Activated CD4-positive, alpha-beta memory T cell treated with anti-CD3 and anti-CD28 coated beads, Interleukin-2, amount 10 ng/mL, durations not matched to agents 7 days and 5 days (primary cell): ENCODE results near the gene RNF13. TPM values are rescaled to one million over a fixed set of nuclear protein-coding genes. Genes with fewer than 3 reads are reported as not detected.

Experiments used
- CTCF ChIA-PET: fragments of 350-600 bp; sonication (Branson Sonifier 250); formaldehyde crosslinking; loops from one replicate; lab custom pipeline; 2021; ENCODE audit warnings: antibody characterized with exemption, inconsistent platforms; lab: Charles Lee
- POLR2A ChIA-PET: fragments of 350-600 bp; sonication (Branson Sonifier 250); formaldehyde crosslinking; loops from one replicate; lab custom pipeline; 2021; ENCODE audit warnings: antibody characterized with exemption; lab: Charles Lee
- DNase-seq: peaks from one replicate; pipeline ENCODE4 v3.0.0-alpha.2; 2020
- H3K27ac Mint-ChIP-seq: one replicate; pipeline ENCODE4 v1.8.0; 2021; ENCODE audit warnings: mild to moderate bottlenecking, mixed read lengths
- H3K27me3 Mint-ChIP-seq: one replicate; pipeline ENCODE4 v1.8.0; 2021; ENCODE audit warnings: mixed read lengths
- H3K36me3 Mint-ChIP-seq: one replicate; pipeline ENCODE4 v1.8.0; 2021; ENCODE audit warnings: low read depth, mixed read lengths
- H3K4me1 Mint-ChIP-seq: one replicate; pipeline ENCODE4 v1.8.0; 2021; ENCODE audit warnings: mixed read lengths
- H3K4me3 Mint-ChIP-seq: one replicate; pipeline ENCODE4 v1.8.0; 2021; ENCODE audit warnings: mild to moderate bottlenecking, mixed read lengths
- H3K9me3 Mint-ChIP-seq: one replicate; pipeline ENCODE4 v1.8.0; 2021; ENCODE audit warnings: mixed read lengths
- total RNA-seq, 2 experiments: library from RNA; stranded (reverse); gene quantifications; one replicate each; pipeline ENCODE4 v1.2.3, GENCODE V29; 2021

The RNF13 gene
- total RNA-seq, 2 experiments from 2014 or later, result 37.2 to 42.4 TPM

- Mint-ChIP-seq H3K27me3 (peaks cover 7% of the 10 kb centered on the region), H3K27ac (no peak overlapping the region), H3K4me3 (no peak overlapping the region), H3K36me3 (no peaks in the 10 kb centered on the region), H3K9me3 (no peaks in the 10 kb centered on the region), H3K4me1 (no peaks in the 10 kb centered on the region)
- ChIA-PET POLR2A (no interaction called here), CTCF (no interaction called here)
- no peak for DNase-seq
Measured at GRCh38 chr3:149781211-149781610, 31.8 kb upstream of the RNF13 start.

- Mint-ChIP-seq H3K4me3 (no peak overlapping the region), H3K27me3 (peaks cover 12% of the 10 kb centered on the region), H3K36me3 (no peaks in the 10 kb centered on the region), H3K27ac (no peak overlapping the region), H3K4me1 (no peaks in the 10 kb centered on the region), H3K9me3 (no peaks in the 10 kb centered on the region)
- no peak for DNase-seq
- ChIA-PET POLR2A (no interaction called here), CTCF (interaction anchor here (1.0 to 1.6 kb wide), 3 partner anchors 10 to 26 kb away, joined by 3 to 8 read pairs (median 3); no protein-coding TSS in a partner anchor)
Measured at GRCh38 chr3:149781741-149782140, 31.3 kb upstream of the RNF13 start.

GRCh38 chr3:149783576-149783975, 29.4 kb upstream of the RNF13 start:
- Mint-ChIP-seq H3K9me3 (no peaks in the 10 kb centered on the region), H3K36me3 (no peaks in the 10 kb centered on the region), H3K27me3 (peaks cover 18% of the 10 kb centered on the region), H3K4me3 (no peak overlapping the region), H3K27ac (no peak overlapping the region), H3K4me1 (no peaks in the 10 kb centered on the region)
- POLR2A ChIA-PET, result no interaction called here
- CTCF ChIA-PET, result interaction anchor here (1.2 to 1.5 kb wide), 2 partner anchors 25 to 31 kb away, joined by 3 to 5 read pairs; partner anchors contain the start of gene COMMD2
- DNase-seq, result no peak

DNA sequence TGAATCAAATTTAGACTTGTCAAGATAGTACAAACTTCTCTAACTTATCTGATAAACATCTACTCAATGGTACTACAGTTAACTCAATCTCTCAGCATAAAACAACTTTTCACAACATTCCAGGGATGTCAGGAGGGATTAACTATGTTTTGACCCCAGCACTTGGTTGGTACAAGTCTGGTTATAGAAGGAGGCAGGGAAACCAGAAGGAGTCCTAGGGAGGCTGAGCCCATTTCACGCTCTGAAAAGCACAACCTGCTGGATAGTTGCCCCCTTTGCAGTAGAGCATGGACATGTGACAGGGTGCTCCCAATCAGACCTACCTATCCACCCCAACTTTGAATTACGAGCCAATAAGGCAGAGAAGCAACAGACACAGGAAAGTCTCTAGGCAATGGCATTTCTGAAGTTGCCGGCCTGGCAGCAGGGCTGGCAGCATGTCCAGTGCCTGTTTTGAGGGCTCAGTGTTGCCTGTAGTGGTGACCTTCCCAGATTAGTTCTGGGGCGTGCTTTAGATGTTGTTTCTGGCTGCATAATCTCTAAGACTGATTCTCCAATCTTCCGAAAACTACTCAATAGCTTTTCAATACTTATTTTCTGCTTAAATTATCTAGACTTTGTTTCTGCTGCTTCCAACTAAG, 28.8 kb upstream of the RNF13 start:
- Mint-ChIP-seq H3K4me1 (no peaks in the 10 kb centered on the region), H3K4me3 (no peak overlapping the region), H3K27ac (no peak overlapping the region), H3K36me3 (no peaks in the 10 kb centered on the region), H3K9me3 (no peaks in the 10 kb centered on the region), H3K27me3 (peaks cover 18% of the 10 kb centered on the region)
- ChIA-PET CTCF (interaction anchor here (1.5 kb wide), 1 partner anchor 24 kb away, joined by 5 read pairs; no protein-coding TSS in a partner anchor), POLR2A (no interaction called here)
- no peak for DNase-seq

GRCh38 chr3:149790268-149790667, 22.7 kb upstream of the RNF13 start:
- no peaks in the 10 kb centered on the region for H3K9me3 Mint-ChIP-seq
- no peaks in the 10 kb centered on the region for H3K36me3 Mint-ChIP-seq
- H3K4me3 Mint-ChIP-seq, result no peak overlapping the region
- peaks cover 34% of the 10 kb centered on the region for H3K27me3 Mint-ChIP-seq
- ChIA-PET CTCF (no interaction called here), POLR2A (no interaction called here)
- H3K27ac Mint-ChIP-seq, result no peak overlapping the region
- no peak for DNase-seq
- no peaks in the 10 kb centered on the region for H3K4me1 Mint-ChIP-seq

DNA sequence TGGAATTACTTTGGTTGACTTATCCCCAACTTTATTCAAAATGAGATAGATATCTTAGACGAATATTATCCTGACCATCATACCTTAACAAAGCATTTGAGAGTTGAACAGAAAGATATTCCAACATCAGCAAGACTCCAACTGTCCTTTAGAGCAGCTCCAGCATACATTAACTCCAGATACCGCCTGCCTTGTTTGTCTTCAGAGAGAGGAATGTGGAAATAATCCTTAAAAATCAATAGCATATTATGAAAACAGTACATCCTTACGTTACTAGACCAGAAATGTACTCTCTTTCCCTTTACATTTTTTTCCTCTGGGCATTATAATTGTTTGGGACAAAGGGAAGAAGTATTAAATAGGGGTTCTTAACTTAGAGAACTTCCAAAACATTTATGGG, 22.3 kb upstream of the RNF13 start:
- POLR2A ChIA-PET, result no interaction called here
- Mint-ChIP-seq H3K4me3 (no peak overlapping the region), H3K4me1 (no peaks in the 10 kb centered on the region), H3K27ac (no peak overlapping the region), H3K36me3 (no peaks in the 10 kb centered on the region), H3K9me3 (no peaks in the 10 kb centered on the region), H3K27me3 (peaks cover 34% of the 10 kb centered on the region)
- DNase-seq, result no peak
- CTCF ChIA-PET, result no interaction called here

- no peak for DNase-seq
- no peak within 1 kb of the TSS for H3K27ac Mint-ChIP-seq
- H3K4me3 Mint-ChIP-seq, result no peak within 1 kb of the TSS
- H3K36me3 Mint-ChIP-seq, result no peaks in the 10 kb centered on the region
- H3K9me3 Mint-ChIP-seq, result no peaks in the 10 kb centered on the region
- ChIA-PET CTCF (no interaction called here), POLR2A (no interaction called here)
- H3K27me3 Mint-ChIP-seq, result peaks cover 25% of the 10 kb centered on the region
- H3K4me1 Mint-ChIP-seq, result no peaks in the 10 kb centered on the region
Measured at GRCh38 chr3:149792452-149793270, 20.4 kb upstream of the RNF13 start, which contains the start of gene ANKUB1. Gene ANKUB1 (minus strand): TSS chr3:149792554. CDS start chr3:149792366, 188 bp downstream.

- CTCF ChIA-PET, result no interaction called here
- H3K36me3 Mint-ChIP-seq, result no peaks in the 10 kb centered on the region
Measured at GRCh38 chr3:149796026-149796425, 17.0 kb upstream of the RNF13 start.

DNA sequence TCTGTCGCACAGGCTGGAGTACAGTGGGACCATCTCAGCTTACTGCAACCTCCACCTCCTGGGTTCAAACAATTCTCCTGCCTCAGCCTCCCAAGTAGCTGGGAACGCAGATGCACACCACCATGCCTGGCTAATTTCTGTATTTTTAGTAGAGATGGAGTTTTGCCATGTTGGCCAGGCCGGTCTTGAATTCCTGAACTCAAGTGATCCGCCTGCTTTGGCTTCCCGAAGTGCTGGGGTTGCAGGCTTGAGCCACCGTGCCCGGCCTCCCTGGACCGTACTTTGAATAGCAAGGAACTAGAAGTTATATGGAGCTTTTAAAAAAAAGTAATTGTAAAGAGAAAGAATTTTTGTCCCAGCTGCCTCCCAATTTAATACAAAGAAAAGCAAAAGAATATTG, 12.3 kb upstream of the RNF13 start:
- DNase-seq, result no peak
- no peak overlapping the region for H3K27ac Mint-ChIP-seq
- peaks cover 25% of the 10 kb centered on the region for H3K27me3 Mint-ChIP-seq
- H3K9me3 Mint-ChIP-seq, result no peaks in the 10 kb centered on the region
- ChIA-PET POLR2A (no interaction called here), CTCF (interaction anchor here (4.2 kb wide), 1 partner anchor 7 kb away, joined by 21 read pairs; no protein-coding TSS in a partner anchor)
- H3K4me1 Mint-ChIP-seq, result no peaks in the 10 kb centered on the region
- no peak overlapping the region for H3K4me3 Mint-ChIP-seq
- no peaks in the 10 kb centered on the region for H3K36me3 Mint-ChIP-seq

More at GRCh38 chr3:149796026-149796425, 17.0 kb upstream of the RNF13 start:
- DNase-seq, result no peak
- H3K9me3 Mint-ChIP-seq, result no peaks in the 10 kb centered on the region
- POLR2A ChIA-PET, result no interaction called here
- H3K27me3 Mint-ChIP-seq, result peaks cover 22% of the 10 kb centered on the region
- no peak overlapping the region for H3K4me3 Mint-ChIP-seq
- H3K4me1 Mint-ChIP-seq, result no peaks in the 10 kb centered on the region
- H3K27ac Mint-ChIP-seq, result no peak overlapping the region

DNA sequence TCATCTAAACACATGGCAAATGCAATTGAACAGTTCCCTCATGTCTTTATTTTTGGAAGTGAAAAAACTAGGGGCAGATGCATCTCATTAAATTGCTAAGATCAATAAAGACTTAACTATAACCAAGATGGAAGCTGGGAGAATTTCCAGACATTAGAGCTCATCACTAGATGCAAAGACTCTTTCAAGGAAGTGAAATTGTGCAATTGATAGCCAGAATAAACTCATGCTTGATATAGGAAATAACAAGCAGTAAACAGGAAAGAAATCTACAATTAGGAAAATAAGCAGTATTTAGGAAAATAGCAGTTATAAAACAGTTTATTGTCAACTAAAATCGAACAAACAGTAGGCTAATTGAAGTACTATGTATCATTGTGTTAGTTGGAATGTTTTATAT, 11.8 kb upstream of the RNF13 start:
- no peaks in the 10 kb centered on the region for H3K4me1 Mint-ChIP-seq

GRCh38 chr3:149801639-149802038, 11.4 kb upstream of the RNF13 start:
- H3K9me3 Mint-ChIP-seq, result no peaks in the 10 kb centered on the region
- CTCF ChIA-PET, result no interaction called here
- no peak overlapping the region for H3K4me3 Mint-ChIP-seq
- peaks cover 4% of the 10 kb centered on the region for H3K4me1 Mint-ChIP-seq
- no peak overlapping the region for H3K27ac Mint-ChIP-seq
- POLR2A ChIA-PET, result no interaction called here
- no peaks in the 10 kb centered on the region for H3K36me3 Mint-ChIP-seq
- H3K27me3 Mint-ChIP-seq, result peaks cover 32% of the 10 kb centered on the region
- DNase-seq, result no peak

More for the DNA sequence above, 11.8 kb upstream of the RNF13 start:
- H3K36me3 Mint-ChIP-seq, result no peaks in the 10 kb centered on the region
- ChIA-PET CTCF (no interaction called here), POLR2A (no interaction called here)
- peaks cover 29% of the 10 kb centered on the region for H3K27me3 Mint-ChIP-seq
- DNase-seq, result no peak
- H3K9me3 Mint-ChIP-seq, result no peaks in the 10 kb centered on the region
- H3K4me3 Mint-ChIP-seq, result no peak overlapping the region
- H3K27ac Mint-ChIP-seq, result no peak overlapping the region

DNA sequence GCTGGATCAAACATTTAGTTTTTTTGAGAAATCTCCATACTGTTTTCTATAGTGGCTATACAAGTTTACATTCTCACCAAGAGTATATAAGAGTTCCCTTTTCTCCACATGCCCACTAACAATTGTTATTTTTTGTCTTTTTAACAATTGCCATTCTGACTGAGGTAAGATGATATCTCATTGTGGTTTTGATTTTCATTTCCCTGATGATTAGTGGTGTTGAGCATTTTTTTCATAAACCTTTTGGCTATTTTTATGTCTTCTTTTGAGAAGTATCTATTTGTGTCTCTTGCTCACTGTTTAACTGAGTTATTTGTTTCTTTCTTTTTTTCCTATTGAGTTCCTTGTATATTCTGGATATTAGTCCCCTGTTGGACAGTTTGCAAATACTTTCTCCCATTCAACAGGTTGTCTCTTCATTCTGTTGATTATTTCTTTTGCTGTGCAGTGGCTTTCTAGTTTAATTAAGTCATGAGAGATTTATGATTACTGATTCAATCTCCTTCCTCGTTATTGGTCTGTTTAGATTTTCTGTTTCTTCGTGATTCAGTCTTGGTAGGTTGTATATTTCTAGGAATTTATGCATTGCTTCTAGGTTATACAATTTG, 6.7 kb upstream of the RNF13 start:
- DNase-seq, result no peak
- H3K4me3 Mint-ChIP-seq, result no peak overlapping the region
- no peaks in the 10 kb centered on the region for H3K9me3 Mint-ChIP-seq
- ChIA-PET CTCF (no interaction called here), POLR2A (no interaction called here)
- peaks cover 35% of the 10 kb centered on the region for H3K27me3 Mint-ChIP-seq
- peaks cover 8% of the 10 kb centered on the region for H3K4me1 Mint-ChIP-seq
- H3K27ac Mint-ChIP-seq, result no peak overlapping the region
- H3K36me3 Mint-ChIP-seq, result no peaks in the 10 kb centered on the region
